ENCODE results near the gene FAM163A. TPM values are rescaled to one million over a fixed set of nuclear protein-coding genes. Genes with fewer than 3 reads are reported as not detected.
A peak's percentile ranks its signal among the peaks of the same experiment; 100 is the strongest.

The FAM163A gene
- total and polyA plus RNA-seq, 2 donors from 2014 or later, result not detected

- H3K27me3 ChIP-seq (ENCODE audit: control insufficient read depth, insufficient read depth, low read length), result no peaks in the 10 kb centered on the region
- H3K27ac ChIP-seq (ENCODE audit: low read depth in 2 of 2, low read length in 2 of 2), result peak overlapping the region in 1 of 2 donors; percentile 22
- DNase-seq (peak in 1 of 5 donors; percentile 85), FAIRE-seq (no peak)
- intact Hi-C loops (cut with DNase I), result loop anchor here (5.0 kb wide), 1 partner anchor 107 kb away; no protein-coding TSS in a partner anchor
- H3K36me3 ChIP-seq (ENCODE audit: control insufficient read depth in 2 of 3, insufficient read depth in 3 of 3, low read length in 3 of 3), result no peaks in the 10 kb centered on the region
- no peaks in the 10 kb centered on the region for H3K9me3 ChIP-seq (ENCODE audit: control insufficient read depth in 2 of 3, insufficient read depth in 1 of 3, low read length in 3 of 3)
- peak overlapping the region; percentile 76 to 89 (median 83) for H3K4me3 ChIP-seq (ENCODE audit: low read length in 3 of 3)
- peaks cover 0 to 13% (median 8%) of the 10 kb centered on the region in 3 donors for H3K4me1 ChIP-seq (ENCODE audit: control insufficient read depth in 2 of 3, insufficient read depth in 2 of 3, low read depth in 1 of 3, low read length in 3 of 3)
- no peak for TF ChIP-seq CTCF (IDR thresholded peaks at IDR 0.05; ENCODE audit: borderline replicate concordance, extremely low read depth, insufficient read depth)
- peak overlapping the region in 2 of 3 donors; percentile 55 to 56 for H3K9ac ChIP-seq (ENCODE audit: low read length in 3 of 3)
Observed at GRCh38 chr1:179814546-179814838, 71.4 kb downstream of the FAM163A start.

- Histone ChIP-seq H3K9me3 (ENCODE audit: control insufficient read depth in 2 of 3, insufficient read depth in 1 of 3, low read length in 3 of 3) (no peaks in the 10 kb centered on the region), H3K36me3 (ENCODE audit: control insufficient read depth in 2 of 3, insufficient read depth in 3 of 3, low read length in 3 of 3) (no peaks in the 10 kb centered on the region), H3K4me3 (ENCODE audit: low read length in 3 of 3) (peak overlapping the region in 1 of 3 donors; percentile 83), H3K27ac (ENCODE audit: low read depth in 2 of 2, low read length in 2 of 2) (no peak overlapping the region), H3K9ac (ENCODE audit: low read length in 3 of 3) (peak overlapping the region in 1 of 3 donors; percentile 56), H3K27me3 (ENCODE audit: control insufficient read depth, insufficient read depth, low read length) (no peaks in the 10 kb centered on the region), H3K4me1 (ENCODE audit: control insufficient read depth in 2 of 3, insufficient read depth in 2 of 3, low read depth in 1 of 3, low read length in 3 of 3) (peaks cover 0 to 13% (median 8%) of the 10 kb centered on the region in 3 donors)
- no peak for FAIRE-seq
- TF ChIP-seq CTCF (IDR thresholded peaks at IDR 0.05; ENCODE audit: borderline replicate concordance, extremely low read depth, insufficient read depth), result no peak
- intact Hi-C loops (cut with DNase I), result no loop called here
- DNase-seq, result peak in 2 of 5 donors; percentile 48 to 60
Observed at GRCh38 chr1:179815641-179816040, 72.5 kb downstream of the FAM163A start.

- H3K9me3 ChIP-seq (ENCODE audit: control insufficient read depth in 2 of 3, insufficient read depth in 1 of 3, low read length in 3 of 3), result no peaks in the 10 kb centered on the region
- no peak for FAIRE-seq
- H3K36me3 ChIP-seq (ENCODE audit: control insufficient read depth in 2 of 3, insufficient read depth in 3 of 3, low read length in 3 of 3), result no peaks in the 10 kb centered on the region
- peaks cover 0 to 13% (median 8%) of the 10 kb centered on the region in 3 donors for H3K4me1 ChIP-seq (ENCODE audit: control insufficient read depth in 2 of 3, insufficient read depth in 2 of 3, low read depth in 1 of 3, low read length in 3 of 3)
- peak in 2 of 5 donors; percentile 42 to 89 for DNase-seq
- intact Hi-C loops (cut with DNase I), result no loop called here
- no peak overlapping the region for H3K27ac ChIP-seq (ENCODE audit: low read depth in 2 of 2, low read length in 2 of 2)
- H3K4me3 ChIP-seq (ENCODE audit: low read length in 3 of 3), result no peak overlapping the region
- TF ChIP-seq CTCF (IDR thresholded peaks at IDR 0.05; ENCODE audit: borderline replicate concordance, extremely low read depth, insufficient read depth), result no peak
- no peak overlapping the region for H3K9ac ChIP-seq (ENCODE audit: low read length in 3 of 3)
- no peaks in the 10 kb centered on the region for H3K27me3 ChIP-seq (ENCODE audit: control insufficient read depth, insufficient read depth, low read length)
Observed at GRCh38 chr1:179816196-179816960, 73.3 kb downstream of the FAM163A start.

Measured in kidney (tissue), 14 donors.